Right lobe of liver (tissue), 4 donors: ENCODE measurements around the gene YOD1.

ENCODE experiments used
- CTCF ChIP-seq, 4 donors: fragments of 200-600 bp in 3 of 4; fragments of 450-650 bp in 1 of 4; IDR thresholded peaks; one replicate each; pipeline versions ENCODE4 v1.5.1 to v1.8.0; 2016 to 2022; ENCODE audit warnings: antibody characterized with exemption in 4 of 4, mild to moderate bottlenecking in 2 of 4
- POLR2A ChIP-seq: fragments of 450-650 bp; IDR thresholded peaks from one replicate; pipeline ENCODE4 v1.6.1; 2017; ENCODE audit warnings: antibody characterized with exemption, mild to moderate bottlenecking
- donor health status: DM: no; HTN: no; CAD: no.
- donor health status: DM: no; HTN: no; CAD: no.
- donor health status: DM: no; HTN: yes; CAD: no.

- TF ChIP-seq CTCF (IDR thresholded peaks at IDR 0.05) (no peak), POLR2A (no peak)
Measured at GRCh38 chr1:207093944-207094343, 42.9 kb upstream of the YOD1 start.
